Effector memory CD4-positive, alpha-beta T cell (primary cell): ENCODE measurements around the gene RBMS3.

Experiments
- DNase-seq, 3 donors: peaks; one replicate each; pipeline ENCODE4 v3.0.0-alpha.2; 2020
- H3K27ac ChIP-seq: 2 replicates; pipeline ENCODE4 v1.7.0; 2013; ENCODE audit warnings: mild to moderate bottlenecking, low read length, moderate library complexity; ENCODE audit not compliant: insufficient read depth, poor library complexity, severe bottlenecking
- H3K27me3 ChIP-seq: replicated peaks from 2 replicates; pipeline ENCODE4 v1.7.0; 2013; ENCODE audit warnings: mild to moderate bottlenecking, low read length; ENCODE audit not compliant: insufficient read depth, control insufficient read depth, poor library complexity, severe bottlenecking
- H3K36me3 ChIP-seq: 2 replicates; pipeline ENCODE4 v1.7.0; 2013; ENCODE audit warnings: mild to moderate bottlenecking, low read length, moderate library complexity; ENCODE audit not compliant: control insufficient read depth, insufficient read depth
- H3K4me1 ChIP-seq: 2 replicates; pipeline ENCODE4 v1.7.0; 2013; ENCODE audit warnings: low read length, mild to moderate bottlenecking; ENCODE audit not compliant: control insufficient read depth, insufficient read depth, poor library complexity, severe bottlenecking
- H3K4me3 ChIP-seq: 2 replicates; pipeline ENCODE4 v1.7.0; 2013; ENCODE audit warnings: low read length, low read depth, mild to moderate bottlenecking; ENCODE audit not compliant: insufficient read depth, poor library complexity, severe bottlenecking
- H3K9me3 ChIP-seq: 2 replicates; pipeline ENCODE4 v1.7.0; 2013; ENCODE audit warnings: mild to moderate bottlenecking, low read length, moderate library complexity; ENCODE audit not compliant: control insufficient read depth

Gene RBMS3

DNA sequence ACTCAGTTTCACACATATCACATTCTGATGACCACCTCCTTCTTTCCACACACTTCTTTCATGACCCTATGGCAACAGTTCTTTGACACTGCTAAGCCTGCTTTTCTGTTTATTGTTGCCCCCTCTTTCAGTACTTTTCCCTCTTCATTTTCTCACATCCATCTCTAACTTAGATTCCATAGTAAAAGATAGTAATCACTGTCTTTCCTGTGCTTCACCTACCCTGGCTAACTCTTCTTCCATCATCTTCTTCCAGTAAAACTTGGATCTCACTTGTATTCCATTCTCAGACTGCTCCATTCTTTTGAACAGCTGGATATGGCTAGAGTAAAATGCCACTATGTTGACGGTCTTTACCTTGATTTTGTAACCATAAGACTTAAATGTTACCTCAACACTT is 692.9 kb downstream of the RBMS3 start:
- Histone ChIP-seq H3K4me1 (no peaks in the 10 kb centered on the region), H3K27me3 (no peaks in the 10 kb centered on the region), H3K27ac (no peak overlapping the region), H3K36me3 (no peaks in the 10 kb centered on the region), H3K4me3 (no peak overlapping the region), H3K9me3 (no peaks in the 10 kb centered on the region)
- no peak for DNase-seq

DNA sequence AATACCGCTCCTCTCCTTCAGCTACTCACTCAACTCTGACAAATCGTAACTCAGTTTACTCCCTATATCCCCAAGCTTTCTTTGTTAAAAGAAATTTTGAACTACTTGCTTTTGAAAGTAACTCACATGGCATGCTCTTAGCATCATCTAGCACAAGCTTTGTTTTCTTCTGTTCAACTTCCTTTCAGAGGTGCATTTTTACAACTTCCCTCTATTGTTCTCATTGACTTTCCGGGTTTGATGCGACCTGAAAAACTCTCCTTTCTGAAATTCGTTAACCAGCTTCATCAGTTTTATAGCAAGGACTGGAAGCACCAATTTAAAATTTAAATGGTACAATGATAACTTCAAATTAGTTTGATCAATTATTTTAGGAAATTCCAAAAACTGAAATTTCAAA is 696.0 kb downstream of the RBMS3 start:
- H3K4me1 ChIP-seq, result no peaks in the 10 kb centered on the region
- no peak overlapping the region for H3K4me3 ChIP-seq
- no peak overlapping the region for H3K27ac ChIP-seq
- no peaks in the 10 kb centered on the region for H3K27me3 ChIP-seq
- no peaks in the 10 kb centered on the region for H3K36me3 ChIP-seq
- H3K9me3 ChIP-seq, result no peaks in the 10 kb centered on the region
- DNase-seq, result no peak

DNA sequence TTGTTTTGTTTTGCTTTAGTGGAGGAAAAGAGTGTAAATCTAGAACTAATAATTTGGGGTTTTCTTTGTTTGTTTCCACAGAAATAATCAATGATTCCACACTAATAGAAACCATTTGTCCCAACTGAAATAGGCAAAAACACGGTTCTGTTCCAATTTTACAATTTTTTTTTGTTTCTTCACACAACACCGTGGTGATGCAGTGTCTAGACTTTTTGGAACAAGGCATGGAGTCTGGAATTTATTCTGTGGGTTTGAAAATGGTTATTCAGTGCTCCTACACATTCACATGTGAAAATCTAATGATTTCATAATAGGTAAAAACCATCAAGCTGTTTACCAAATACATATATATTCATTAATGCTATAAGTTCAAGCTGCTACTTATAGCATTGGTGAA is 696.5 kb downstream of the RBMS3 start:
- DNase-seq, result no peak
- Histone ChIP-seq H3K27me3 (no peaks in the 10 kb centered on the region), H3K4me1 (no peaks in the 10 kb centered on the region), H3K27ac (no peak overlapping the region), H3K4me3 (no peak overlapping the region), H3K9me3 (no peaks in the 10 kb centered on the region), H3K36me3 (no peaks in the 10 kb centered on the region)

DNA sequence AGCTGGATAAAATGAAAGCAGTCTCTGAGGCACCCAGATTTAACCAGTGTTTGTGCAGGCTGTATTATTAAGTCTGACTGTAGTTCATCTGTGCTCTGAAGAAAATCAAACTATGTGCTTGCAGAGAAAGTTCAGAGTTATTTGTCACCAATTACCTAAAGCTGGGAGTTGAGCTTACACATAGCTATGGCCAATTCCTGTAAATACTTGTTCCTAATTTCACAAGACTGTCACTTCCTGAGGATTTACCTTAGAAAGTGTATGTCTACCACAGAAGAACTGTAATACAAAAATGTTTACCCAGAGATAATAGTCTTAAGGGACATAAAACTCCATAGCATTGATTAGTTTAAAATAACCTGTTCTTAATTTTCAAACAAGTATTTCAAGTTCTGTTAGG is 697.2 kb downstream of the RBMS3 start:
- Histone ChIP-seq H3K27me3 (no peaks in the 10 kb centered on the region), H3K4me3 (no peak overlapping the region), H3K4me1 (no peaks in the 10 kb centered on the region), H3K27ac (no peak overlapping the region), H3K9me3 (no peaks in the 10 kb centered on the region), H3K36me3 (no peaks in the 10 kb centered on the region)
- DNase-seq, result no peak

DNA sequence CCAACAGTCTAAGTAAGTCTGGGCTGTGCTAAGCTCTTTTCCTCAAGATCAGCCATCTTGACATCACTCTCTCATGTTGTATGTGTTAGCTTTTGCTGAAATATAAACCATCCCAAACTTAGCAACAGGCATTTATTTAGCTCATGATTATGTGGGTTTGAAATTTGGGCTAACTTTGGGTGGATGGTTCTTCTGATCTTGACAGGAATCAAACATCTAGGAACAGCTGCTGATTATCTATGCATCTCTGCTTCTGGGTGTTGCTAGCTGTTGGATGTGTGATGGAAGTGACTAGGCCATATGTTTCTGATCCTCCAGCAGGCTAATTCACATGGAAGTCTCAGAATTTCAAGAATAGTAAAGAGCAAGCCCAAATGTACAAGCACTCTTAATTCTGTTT is 710.3 kb downstream of the RBMS3 start:
- no peaks in the 10 kb centered on the region for H3K27me3 ChIP-seq
- H3K9me3 ChIP-seq, result no peaks in the 10 kb centered on the region
- no peaks in the 10 kb centered on the region for H3K4me1 ChIP-seq
- DNase-seq, result no peak
- H3K27ac ChIP-seq, result no peak overlapping the region
- no peaks in the 10 kb centered on the region for H3K36me3 ChIP-seq
- H3K4me3 ChIP-seq, result no peak overlapping the region

DNA sequence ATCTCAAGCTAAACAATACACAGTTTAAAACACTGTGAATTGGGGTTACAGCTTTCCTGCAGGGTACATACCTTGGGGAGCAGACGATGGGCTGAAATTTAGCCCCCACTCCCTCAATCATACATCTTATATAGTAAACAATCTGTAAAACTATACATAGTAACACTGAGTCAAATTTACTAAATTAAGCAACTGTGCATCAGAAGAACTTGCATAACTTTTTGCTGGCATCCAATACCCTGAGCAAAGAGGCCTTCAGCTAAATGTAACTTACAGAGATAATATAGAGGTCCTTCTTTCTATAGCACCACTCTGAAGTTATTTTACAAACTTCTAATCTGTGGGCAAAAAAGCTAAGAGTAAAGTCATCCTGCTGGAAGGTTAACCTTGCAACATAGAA is 721.9 kb downstream of the RBMS3 start:
- no peak for DNase-seq
- Histone ChIP-seq H3K36me3 (no peaks in the 10 kb centered on the region), H3K4me1 (no peaks in the 10 kb centered on the region), H3K4me3 (no peak overlapping the region), H3K27me3 (no peaks in the 10 kb centered on the region), H3K9me3 (no peaks in the 10 kb centered on the region), H3K27ac (no peak overlapping the region)

DNA sequence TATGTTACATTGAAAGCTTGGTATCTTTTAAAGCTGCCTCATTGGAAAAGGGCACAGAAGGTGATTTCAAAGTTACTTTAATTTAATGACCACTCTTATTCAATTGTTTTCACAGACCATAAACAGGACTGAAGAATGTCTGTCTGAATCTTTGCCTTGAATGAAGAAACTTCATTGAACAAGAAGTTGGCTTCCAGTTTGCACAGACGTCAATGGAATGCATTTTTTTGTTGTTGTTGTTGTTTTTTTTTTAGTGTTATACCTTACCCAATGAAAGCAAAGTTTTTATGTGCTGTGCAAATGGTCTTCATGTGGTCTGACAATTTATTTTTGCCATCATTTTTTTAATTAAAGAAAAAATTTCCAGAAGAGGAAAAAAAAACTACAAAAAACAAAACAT is 722.9 kb downstream of the RBMS3 start:
- Histone ChIP-seq H3K4me1 (no peaks in the 10 kb centered on the region), H3K36me3 (no peaks in the 10 kb centered on the region), H3K27me3 (no peaks in the 10 kb centered on the region), H3K9me3 (no peaks in the 10 kb centered on the region), H3K27ac (no peak overlapping the region), H3K4me3 (no peak overlapping the region)
- DNase-seq, result no peak

DNA sequence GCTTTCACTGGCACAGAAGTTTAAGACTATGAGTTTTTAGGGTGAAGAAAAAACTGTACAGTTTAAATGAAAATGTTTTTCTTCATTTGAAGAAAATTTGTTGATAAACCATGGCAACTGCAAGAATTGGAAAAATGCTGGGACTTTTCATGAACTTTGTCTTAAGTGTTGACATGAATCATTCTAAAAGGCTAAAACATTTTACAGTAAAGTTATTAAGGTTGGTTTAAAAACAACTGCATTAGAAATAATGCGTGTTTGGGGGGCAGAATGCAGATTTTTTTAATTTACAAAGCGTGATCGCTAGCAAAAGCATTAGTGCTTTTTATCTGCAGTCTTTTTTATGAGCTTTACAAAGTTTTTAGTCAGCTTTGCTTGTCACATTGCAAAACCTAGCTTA is 723.6 kb downstream of the RBMS3 start:
- no peak for DNase-seq

DNA sequence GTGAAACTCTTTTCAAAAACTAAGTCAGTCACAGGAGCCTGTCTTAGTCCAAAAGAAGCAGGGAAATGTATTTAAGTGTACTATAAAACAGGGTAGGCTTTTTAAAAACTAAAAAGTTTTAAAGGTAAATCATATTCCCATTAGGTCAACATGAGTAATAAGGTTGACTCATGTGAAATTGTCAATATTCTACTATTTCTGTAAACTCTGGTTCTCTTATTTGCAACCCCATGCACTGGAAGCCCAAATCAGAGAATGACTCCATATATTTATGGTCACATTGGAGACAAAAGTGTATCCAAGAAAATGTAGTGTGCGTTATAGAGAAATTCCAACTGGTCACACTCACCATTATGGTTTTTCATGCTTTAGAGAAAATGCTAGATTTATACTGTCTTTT is 725.2 kb downstream of the RBMS3 start:
- H3K4me1 ChIP-seq, result no peaks in the 10 kb centered on the region
- H3K27ac ChIP-seq, result no peak overlapping the region
- H3K36me3 ChIP-seq, result no peaks in the 10 kb centered on the region
- no peak for DNase-seq
- H3K27me3 ChIP-seq, result no peaks in the 10 kb centered on the region
- no peak overlapping the region for H3K4me3 ChIP-seq
- H3K9me3 ChIP-seq, result no peaks in the 10 kb centered on the region

More for the DNA sequence above, 723.6 kb downstream of the RBMS3 start:
- no peaks in the 10 kb centered on the region for H3K36me3 ChIP-seq
- H3K4me1 ChIP-seq, result no peaks in the 10 kb centered on the region
- H3K27me3 ChIP-seq, result no peaks in the 10 kb centered on the region
- no peaks in the 10 kb centered on the region for H3K9me3 ChIP-seq
- H3K4me3 ChIP-seq, result no peak overlapping the region
- no peak overlapping the region for H3K27ac ChIP-seq

DNA sequence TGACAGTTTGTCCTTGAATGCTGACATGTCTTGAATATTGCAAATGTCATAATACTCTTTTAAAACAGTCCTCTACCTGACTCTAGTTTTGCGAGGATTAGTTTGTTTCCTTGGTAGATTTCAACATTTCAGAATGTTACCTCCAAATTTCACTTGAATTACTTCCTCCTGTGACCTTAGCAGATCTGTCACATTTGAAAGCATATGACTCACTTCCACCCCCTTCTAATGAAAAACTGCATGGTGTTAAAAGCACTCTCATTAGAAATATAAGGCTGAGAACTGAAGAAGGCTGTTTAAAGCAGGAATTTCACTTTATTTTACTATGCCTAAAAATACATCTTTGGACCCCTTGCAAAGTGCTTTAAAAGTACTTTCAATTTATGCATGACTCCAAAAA is 726.8 kb downstream of the RBMS3 start:
- no peaks in the 10 kb centered on the region for H3K36me3 ChIP-seq
- DNase-seq, result no peak
- H3K27me3 ChIP-seq, result no peaks in the 10 kb centered on the region
- no peak overlapping the region for H3K4me3 ChIP-seq
- no peaks in the 10 kb centered on the region for H3K4me1 ChIP-seq
- H3K9me3 ChIP-seq, result no peaks in the 10 kb centered on the region
- no peak overlapping the region for H3K27ac ChIP-seq

DNA sequence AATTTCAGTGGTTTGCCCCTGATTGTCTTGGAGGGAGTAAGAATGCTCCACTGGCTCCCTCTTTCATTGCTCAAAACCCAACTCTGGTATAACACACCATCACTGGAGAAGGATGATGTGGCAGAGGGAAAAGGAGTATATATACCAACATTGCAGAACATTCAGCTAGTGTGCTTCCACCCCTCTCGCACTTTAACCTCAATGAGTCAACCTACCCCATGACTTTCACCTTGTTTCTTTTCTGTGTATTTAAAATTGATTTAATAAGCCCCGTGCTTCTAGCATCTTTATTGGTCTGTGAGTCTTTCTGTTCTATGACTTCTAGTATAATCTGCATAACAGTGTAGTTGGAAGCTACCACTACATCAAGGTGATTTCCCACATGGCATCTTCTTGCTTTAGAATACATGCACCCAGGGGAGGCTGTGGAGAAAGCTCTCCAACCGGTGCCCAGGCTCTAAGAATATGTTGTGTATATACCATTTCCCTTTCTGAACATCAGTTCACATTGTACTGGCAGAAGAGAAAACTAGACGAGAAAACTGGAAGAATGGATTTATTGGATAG is 730.4 kb downstream of the RBMS3 start:
- Histone ChIP-seq H3K4me3 (no peak overlapping the region), H3K27me3 (no peaks in the 10 kb centered on the region), H3K4me1 (no peaks in the 10 kb centered on the region), H3K9me3 (no peaks in the 10 kb centered on the region), H3K36me3 (no peaks in the 10 kb centered on the region), H3K27ac (no peak overlapping the region)
- no peak for DNase-seq
